DND-41 (cell line): Measurements from ENCODE around the gene CFAP70.

Experiments used
- CTCF ChIP-seq: IDR thresholded peaks from 2 replicates; pipeline ENCODE4 v1.5.1; 2012; ENCODE audit warnings: borderline replicate concordance, low read length, moderate library complexity, mild to moderate bottlenecking; ENCODE audit not compliant: poor library complexity, severe bottlenecking; ENCODE audit errors: extremely low read depth
- EZH2 ChIP-seq: IDR thresholded peaks from 3 replicates; pipeline ENCODE4 v1.6.1; 2012; ENCODE audit warnings: borderline replicate concordance, low read depth, mild to moderate bottlenecking, moderate library complexity, low read length, inconsistent platforms; ENCODE audit not compliant: severe bottlenecking

GRCh38 chr10:73206385-73206784 lies 152.3 kb downstream of the CFAP70 start:
- TF ChIP-seq EZH2 (no peak), CTCF (no peak)
